ENCODE results near the gene PSMD5.

GRCh38 chr9:120839146-120839545 is 3.6 kb downstream of the PSMD5 start:
- TF ChIP-seq PATZ1 (CRISPR knock-in tag; IDR thresholded peaks at IDR 0.05; ENCODE audit: borderline replicate concordance) (no peak), POU6F1 (CRISPR knock-in tag; IDR thresholded peaks at IDR 0.05; ENCODE audit: borderline replicate concordance, low read depth) (no peak), ZFP30 (CRISPR knock-in tag; IDR thresholded peaks at IDR 0.05) (no peak), TCF4 (CRISPR knock-in tag; IDR thresholded peaks at IDR 0.05; ENCODE audit: borderline replicate concordance) (no peak), ZC3H10 (CRISPR knock-in tag; IDR thresholded peaks at IDR 0.05) (no peak), ISL1 (CRISPR knock-in tag; IDR thresholded peaks at IDR 0.05) (no peak), ZFP3 (CRISPR knock-in tag; IDR thresholded peaks at IDR 0.05) (no peak), TSHZ2 (CRISPR knock-in tag; IDR thresholded peaks at IDR 0.05) (no peak), ARNTL (CRISPR knock-in tag; IDR thresholded peaks at IDR 0.05; ENCODE audit: borderline replicate concordance, low read depth) (no peak), RARB (CRISPR knock-in tag; IDR thresholded peaks at IDR 0.05) (no peak), PPARA (CRISPR knock-in tag; IDR thresholded peaks at IDR 0.05; ENCODE audit: borderline replicate concordance) (no peak)
- TF ChIP-seq, protein P1, sequence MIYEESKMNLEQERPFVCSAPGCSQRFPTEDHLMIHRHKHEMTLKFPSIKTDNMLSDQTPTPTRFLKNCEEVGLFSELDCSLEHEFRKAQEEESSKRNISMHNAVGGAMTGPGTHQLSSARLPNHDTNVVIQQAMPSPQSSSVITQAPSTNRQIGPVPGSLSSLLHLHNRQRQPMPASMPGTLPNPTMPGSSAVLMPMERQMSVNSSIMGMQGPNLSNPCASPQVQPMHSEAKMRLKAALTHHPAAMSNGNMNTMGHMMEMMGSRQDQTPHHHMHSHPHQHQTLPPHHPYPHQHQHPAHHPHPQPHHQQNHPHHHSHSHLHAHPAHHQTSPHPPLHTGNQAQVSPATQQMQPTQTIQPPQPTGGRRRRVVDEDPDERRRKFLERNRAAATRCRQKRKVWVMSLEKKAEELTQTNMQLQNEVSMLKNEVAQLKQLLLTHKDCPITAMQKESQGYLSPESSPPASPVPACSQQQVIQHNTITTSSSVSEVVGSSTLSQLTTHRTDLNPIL (CRISPR knock-in tag; IDR thresholded peaks at IDR 0.05; ENCODE audit: low read depth) = no peak

Data from SK-N-SH treated with all-trans-retinoic acid at 6 μM for 48 hours (cell line).